ENCODE measurements around the gene LPAR1.

Gene LPAR1

GRCh38 chr9:110950041-110950645 is 88.1 kb downstream of the LPAR1 start:
- DNase-seq: no peak

GRCh38 chr9:110949081-110949480 is 89.2 kb downstream of the LPAR1 start:
- DNase-seq: no peak

GRCh38 chr9:110947491-110948044 is 90.7 kb downstream of the LPAR1 start:
- DNase-seq: no peak

GRCh38 chr9:110942522-110942921 is 95.7 kb downstream of the LPAR1 start:
- DNase-seq: no peak

DNA sequence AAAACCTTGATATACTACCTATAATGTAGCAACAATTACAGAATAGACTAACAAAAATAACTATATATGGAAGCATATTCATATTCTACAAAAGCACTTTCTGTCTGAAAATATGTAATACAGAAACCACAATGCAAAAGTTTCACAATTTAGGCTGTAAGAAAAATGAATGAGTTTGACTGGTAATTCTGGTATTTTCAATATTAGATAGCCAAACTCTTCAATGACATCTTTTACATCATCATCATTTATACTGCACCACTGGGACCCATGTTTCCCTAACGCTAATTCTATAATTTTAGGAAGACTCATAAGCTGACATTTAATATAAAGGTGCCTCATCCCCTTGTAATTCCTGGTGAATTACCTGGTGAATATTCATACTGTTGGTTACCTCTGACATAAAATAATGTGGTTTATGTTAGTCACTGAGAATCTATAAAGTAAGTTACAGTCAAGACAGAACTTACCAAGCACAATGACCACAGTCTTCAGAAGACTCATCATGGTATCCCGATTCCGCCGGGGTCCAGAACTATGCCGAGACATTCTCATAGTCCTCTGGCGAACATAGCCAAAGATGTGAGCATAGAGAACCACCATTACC is 97.2 kb downstream of the LPAR1 start:
- DNase-seq: no peak

DNA sequence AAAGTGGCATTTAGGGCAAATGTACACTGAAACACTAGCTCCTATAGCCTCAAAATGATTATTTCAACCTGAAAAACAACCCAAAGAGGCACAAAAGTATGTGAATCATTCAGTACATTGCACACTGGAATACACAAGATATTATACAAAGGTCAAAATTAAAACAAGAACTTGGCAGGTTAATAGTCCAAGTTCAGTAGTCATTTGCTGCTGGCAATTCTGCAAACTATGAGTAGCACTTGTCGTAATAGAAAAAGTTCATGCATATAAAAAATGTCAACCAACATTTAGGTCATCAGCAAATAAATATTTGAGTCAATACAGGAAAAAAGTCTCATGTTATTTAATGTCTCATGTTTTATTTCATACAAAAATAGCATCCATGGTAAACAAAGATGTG is 98.7 kb downstream of the LPAR1 start:
- no peak for DNase-seq

- no peak for DNase-seq
Observed at GRCh38 chr9:110939047-110939446, 99.2 kb downstream of the LPAR1 start.

- no peak for DNase-seq
Observed at GRCh38 chr9:110938242-110938641, 100.0 kb downstream of the LPAR1 start.

GRCh38 chr9:110936719-110937452 is 101.4 kb downstream of the LPAR1 start:
- peak; percentile 24 to 41 for DNase-seq

GRCh38 chr9:110936237-110936636 is 102.0 kb downstream of the LPAR1 start:
- peak; percentile 14 to 25 for DNase-seq

GRCh38 chr9:110935829-110936228 is 102.4 kb downstream of the LPAR1 start:
- no peak for DNase-seq

GRCh38 chr9:110933350-110934001 is 104.8 kb downstream of the LPAR1 start:
- DNase-seq: peak in 1 of 2 donors; percentile 22

GRCh38 chr9:110932863-110933262 is 105.4 kb downstream of the LPAR1 start:
- no peak for DNase-seq

DNA sequence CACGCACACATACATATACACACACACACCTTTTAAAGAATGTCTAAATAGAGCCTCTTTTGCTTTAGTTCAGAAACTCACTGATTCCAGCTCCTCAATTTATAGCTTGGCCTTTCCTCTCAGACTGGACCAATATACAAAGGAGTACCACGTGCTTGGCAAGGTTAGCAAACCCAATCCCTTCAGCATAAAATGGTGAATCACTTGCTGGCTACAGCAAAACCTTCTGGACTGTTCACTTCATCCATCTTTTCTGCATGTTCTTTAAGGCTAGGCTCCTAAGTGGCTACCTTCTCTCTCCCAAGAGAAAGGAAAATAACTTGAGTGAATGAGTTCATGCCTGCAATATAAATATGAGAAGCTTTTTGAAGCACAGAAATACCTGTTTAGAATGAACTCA is 109.7 kb downstream of the LPAR1 start:
- no peak for DNase-seq

- DNase-seq: no peak
Observed at GRCh38 chr9:110926828-110927487, 111.3 kb downstream of the LPAR1 start.

DNA sequence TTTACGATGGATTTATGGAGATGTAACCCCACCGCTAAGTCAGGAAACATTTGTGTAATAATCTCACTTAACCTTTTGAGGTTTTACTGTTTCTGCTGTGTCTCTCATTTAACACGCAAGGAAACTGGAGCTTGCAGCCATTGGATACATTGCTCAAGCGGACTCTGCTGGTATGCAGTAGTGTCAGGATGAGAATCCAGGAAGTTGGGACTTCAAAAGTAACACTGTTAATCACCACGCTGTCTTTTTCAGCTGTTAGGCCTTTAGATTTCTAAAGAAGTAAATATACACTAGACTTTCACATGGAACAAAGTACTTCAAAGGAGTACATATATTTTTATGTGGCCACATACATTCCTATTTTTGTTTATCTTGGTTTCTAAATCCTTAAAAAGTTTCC is 114.7 kb downstream of the LPAR1 start:
- peak in 1 of 2 donors; percentile 37 for DNase-seq

DNA sequence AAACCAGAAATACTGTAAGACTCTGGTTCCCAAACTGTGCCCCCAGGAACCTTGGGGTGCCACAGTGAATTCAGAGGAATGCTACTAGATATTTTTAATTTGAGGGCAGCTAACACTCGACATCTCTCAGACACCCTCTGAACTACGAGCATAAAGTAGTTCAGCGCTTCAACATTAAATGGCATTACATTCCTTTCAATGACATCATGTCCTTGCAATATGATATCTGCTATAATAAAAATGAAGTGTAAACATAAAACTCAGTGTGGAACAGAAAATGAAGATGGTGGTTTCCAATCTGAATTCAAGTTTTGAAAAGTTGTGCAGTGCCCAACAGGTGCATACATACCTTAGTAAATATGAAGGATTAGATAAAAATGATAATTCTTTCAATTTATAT is 116.1 kb downstream of the LPAR1 start:
- no peak for DNase-seq

- DNase-seq: no peak
Observed at GRCh38 chr9:110921705-110922104, 116.6 kb downstream of the LPAR1 start.

GRCh38 chr9:110919609-110920008 is 118.7 kb downstream of the LPAR1 start:
- DNase-seq: peak; percentile 84 to 89

GRCh38 chr9:110919050-110919435 is 119.2 kb downstream of the LPAR1 start:
- no peak for DNase-seq

DNA sequence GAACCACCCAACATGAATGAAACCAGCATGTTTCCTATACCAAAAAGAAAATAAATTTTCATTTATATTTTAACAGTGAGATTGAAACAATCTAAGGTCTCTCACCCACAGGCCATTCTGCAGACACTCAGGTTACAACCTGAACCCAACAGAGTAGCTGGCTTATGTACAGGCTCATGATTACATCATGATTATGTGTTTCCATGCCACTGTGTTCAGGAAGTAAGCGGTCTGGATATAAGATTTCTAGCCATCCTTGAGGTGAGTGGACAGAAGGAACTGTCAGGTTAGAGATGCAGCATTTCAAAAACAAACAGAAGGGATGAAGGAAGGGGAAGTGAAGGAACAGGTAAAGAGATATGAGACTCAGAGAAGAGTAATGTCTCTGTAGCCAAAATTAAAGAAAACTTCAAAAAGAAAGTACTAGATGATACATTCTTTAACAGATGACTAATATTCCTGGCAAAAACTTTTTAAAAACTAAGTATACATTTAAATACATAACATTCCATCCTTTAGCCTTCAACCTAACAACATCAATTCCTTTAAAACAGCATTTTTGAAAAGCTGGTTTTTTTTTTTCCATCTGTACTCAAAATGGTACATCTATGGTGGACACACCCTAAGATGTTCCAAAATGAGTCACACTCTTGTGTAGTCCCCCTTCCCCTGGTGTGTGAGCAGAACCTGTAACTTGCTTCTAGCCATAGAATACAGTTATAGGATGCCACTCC is 119.8 kb downstream of the LPAR1 start:
- DNase-seq: no peak

GRCh38 chr9:110916403-110916802 is 121.9 kb downstream of the LPAR1 start:
- no peak for DNase-seq
